ENCODE data around the gene SNX10. TPM values are rescaled to one million over a fixed set of nuclear protein-coding genes. Genes with fewer than 3 reads are reported as not detected.

The SNX10 gene
- total and polyA plus RNA-seq, 2 of the 8 experiments (the other 6 are each of a cell fraction or from before 2014, with no cell fraction given): 4.4 to 9.6 TPM

- Histone ChIP-seq H3K9ac (replicated peaks in 1 of 4; ENCODE audit: extremely low read depth in 1 of 4, low read depth in 3 of 4, low read length in 3 of 4) (no peak overlapping the region), H2AFZ (ENCODE audit: low read length) (no peak overlapping the region), H3K79me2 (ENCODE audit: control insufficient read depth in 1 of 2, insufficient read depth in 2 of 2, low read length in 2 of 2) (no peaks in the 10 kb centered on the region), H2BK15ac (ENCODE audit: low read length) (no peak overlapping the region), H4K20me1 (replicated peaks in 1 of 2; ENCODE audit: control insufficient read depth in 1 of 2, insufficient read depth in 2 of 2, low read length in 2 of 2) (no peaks in the 10 kb centered on the region), H2BK12ac (ENCODE audit: low read depth, low read length) (no peak overlapping the region), H3K4me1 (replicated peaks in 1 of 4; ENCODE audit: control insufficient read depth in 3 of 4, insufficient read depth in 4 of 4, low read length in 3 of 4) (no peaks in the 10 kb centered on the region), H3K23ac (ENCODE audit: insufficient read length) (no peak overlapping the region), H3K56ac (replicated peaks; ENCODE audit: insufficient read length, low read depth, low read length) (no peak overlapping the region), H3K4me3 (ENCODE audit: extremely low read depth in 1 of 4, insufficient read depth in 2 of 4, low read depth in 3 of 4, low read length in 4 of 4) (no peak overlapping the region), H3K79me1 (ENCODE audit: low read depth, low read length) (no peaks in the 10 kb centered on the region), H4K5ac (ENCODE audit: insufficient read length, low read depth, low read length) (no peak overlapping the region), H2BK5ac (ENCODE audit: low read depth, low read length) (no peak overlapping the region), H4K91ac (replicated peaks; ENCODE audit: insufficient read length, low read length) (no peak overlapping the region), H3K9me3 (ENCODE audit: insufficient read depth in 2 of 2, low read depth in 1 of 2, low read length in 1 of 2) (peaks cover 0 to 3% of the 10 kb centered on the region in 2 experiments; a peak in 1 of 4 replicates), H4K8ac (ENCODE audit: extremely low read depth, insufficient read depth, low read length) (no peak overlapping the region), H3K27ac (ENCODE audit: low read depth, low read length) (no peak overlapping the region), H2BK20ac (ENCODE audit: low read length) (no peak overlapping the region), H3K4me2 (ENCODE audit: insufficient read depth in 1 of 2, low read depth in 2 of 2, low read length in 2 of 2) (no peak overlapping the region), H3K23me2 (ENCODE audit: low read depth, low read length) (no peaks in the 10 kb centered on the region), H3K36me3 (ENCODE audit: control insufficient read depth in 2 of 4, insufficient read depth in 4 of 4, low read length in 3 of 4) (no peaks in the 10 kb centered on the region), H2AK5ac (ENCODE audit: low read depth, low read length) (no peak overlapping the region), H2BK120ac (replicated peaks; ENCODE audit: low read depth, low read length) (no peak overlapping the region), H3K14ac (ENCODE audit: insufficient read length) (no peak overlapping the region), H3K4ac (replicated peaks; ENCODE audit: insufficient read length, low read depth, low read length) (no peak overlapping the region), H3K27me3 (replicated peaks in 1 of 4; ENCODE audit: control insufficient read depth in 3 of 4, extremely low read depth in 1 of 4, insufficient read depth in 3 of 4, low read length in 3 of 4) (no peaks in the 10 kb centered on the region), H3K18ac (ENCODE audit: extremely low read depth, low read length) (no peak overlapping the region)
- CTCF ChIA-PET (ENCODE audit: partially characterized antibody): interaction anchor here (1.0 kb wide), 1 partner anchor 21 kb away, joined by 3 read pairs; no protein-coding TSS in a partner anchor
- POLR2A ChIA-PET (ENCODE audit: partially characterized antibody): no interaction called here
- TF ChIP-seq CEBPB (IDR thresholded peaks at IDR 0.05; ENCODE audit: low read depth, low read length) (no peak), TBP (IDR thresholded peaks at IDR 0.05; ENCODE audit: low read depth, low read length) (no peak), RBBP5 (IDR thresholded peaks at IDR 0.05; ENCODE audit: borderline replicate concordance, low read depth, low read length) (no peak), KDM4A (IDR thresholded peaks at IDR 0.05; ENCODE audit: low read depth, low read length, severe bottlenecking) (no peak), SP2 (IDR thresholded peaks at IDR 0.05; ENCODE audit: low read length) (no peak), GABPA (IDR thresholded peaks at IDR 0.05; ENCODE audit: borderline replicate concordance, insufficient read depth, low read length) (no peak), TAF1 (IDR thresholded peaks at IDR 0.05; ENCODE audit: low read depth, low read length) (no peak)
- no peak for DNase-seq (ENCODE audit: low read depth in 1 of 2, low spot score in 2 of 2)
- FAIRE-seq: no peak
- WGBS, 2 experiments (ENCODE audit: extremely low coverage in 1 of 2, insufficient coverage in 1 of 2, insufficient read length in 1 of 2, insufficient replicate concordance in 2 of 2, low coverage in 1 of 2, low lambda C conversion rate in 2 of 2, missing lambda C conversion rate in 1 of 2): 87% methylated on average over 3 of the region's 3 CpGs; no CpG with 5 or more reads in 1 of the 2 experiments
These were observed 16.4 kb upstream of the SNX10 start for GRCh38 chr7:26275213-26275612.

All from H1 (cell line).